Fibroblast of the aortic adventitia (primary cell): ENCODE results near the gene TCEAL9. TPM values are rescaled to one million over a fixed set of nuclear protein-coding genes. Genes with fewer than 3 reads are reported as not detected.

Experiments
- DNase-seq: peaks from one replicate; pipeline ENCODE4 v3.0.0-alpha.2; 2010; ENCODE audit warnings: low read depth
- H3K4me3 ChIP-seq: 2 replicates; pipeline ENCODE4 v1.5.1; 2011; ENCODE audit warnings: low read depth, mild to moderate bottlenecking, control low read depth, low read length, moderate library complexity
- total RNA-seq: library from RNA; depleted of rRNA; stranded (reverse); fragments of >200 nt; gene quantifications from 2 replicates; pipeline ENCODE4 v1.2.3, GENCODE V29; 2012; ENCODE audit warnings: low replicate concordance
- TF ChIP-seq, protein P1 (sequence below): IDR thresholded peaks from 2 replicates; pipeline ENCODE4 v1.5.1; 2011; ENCODE audit warnings: mild to moderate bottlenecking, low read length, control low read depth, inconsistent platforms; ENCODE audit not compliant: insufficient read depth

TCEAL9 gene
- total RNA-seq, 1 donor = 225 TPM

DNA sequence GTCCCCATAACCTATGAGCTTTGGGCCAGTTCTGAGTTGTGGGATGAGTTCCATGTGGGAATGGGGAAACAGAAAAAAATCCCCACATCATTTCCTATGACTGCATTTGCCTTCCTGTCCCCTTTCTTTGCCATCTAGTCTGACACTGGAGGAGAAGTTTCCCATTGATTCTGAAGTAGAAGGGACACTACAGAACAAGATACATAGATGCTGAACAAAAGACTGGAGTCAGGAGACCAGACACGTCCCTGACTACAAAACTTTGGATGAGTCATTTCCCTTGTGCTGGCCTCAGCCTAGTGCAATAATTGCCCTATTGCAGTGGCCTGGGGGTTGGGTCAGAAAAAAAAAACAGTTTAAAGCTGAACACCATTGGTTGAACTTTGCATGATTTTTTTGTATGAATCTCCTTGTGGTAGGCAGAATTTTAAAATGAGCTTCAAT, 42.1 kb downstream of the TCEAL9 start:
- DNase-seq = peak; percentile 80
- H3K4me3 ChIP-seq = no peak overlapping the region
- TF ChIP-seq, protein P1, sequence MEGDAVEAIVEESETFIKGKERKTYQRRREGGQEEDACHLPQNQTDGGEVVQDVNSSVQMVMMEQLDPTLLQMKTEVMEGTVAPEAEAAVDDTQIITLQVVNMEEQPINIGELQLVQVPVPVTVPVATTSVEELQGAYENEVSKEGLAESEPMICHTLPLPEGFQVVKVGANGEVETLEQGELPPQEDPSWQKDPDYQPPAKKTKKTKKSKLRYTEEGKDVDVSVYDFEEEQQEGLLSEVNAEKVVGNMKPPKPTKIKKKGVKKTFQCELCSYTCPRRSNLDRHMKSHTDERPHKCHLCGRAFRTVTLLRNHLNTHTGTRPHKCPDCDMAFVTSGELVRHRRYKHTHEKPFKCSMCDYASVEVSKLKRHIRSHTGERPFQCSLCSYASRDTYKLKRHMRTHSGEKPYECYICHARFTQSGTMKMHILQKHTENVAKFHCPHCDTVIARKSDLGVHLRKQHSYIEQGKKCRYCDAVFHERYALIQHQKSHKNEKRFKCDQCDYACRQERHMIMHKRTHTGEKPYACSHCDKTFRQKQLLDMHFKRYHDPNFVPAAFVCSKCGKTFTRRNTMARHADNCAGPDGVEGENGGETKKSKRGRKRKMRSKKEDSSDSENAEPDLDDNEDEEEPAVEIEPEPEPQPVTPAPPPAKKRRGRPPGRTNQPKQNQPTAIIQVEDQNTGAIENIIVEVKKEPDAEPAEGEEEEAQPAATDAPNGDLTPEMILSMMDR = no peak

DNA sequence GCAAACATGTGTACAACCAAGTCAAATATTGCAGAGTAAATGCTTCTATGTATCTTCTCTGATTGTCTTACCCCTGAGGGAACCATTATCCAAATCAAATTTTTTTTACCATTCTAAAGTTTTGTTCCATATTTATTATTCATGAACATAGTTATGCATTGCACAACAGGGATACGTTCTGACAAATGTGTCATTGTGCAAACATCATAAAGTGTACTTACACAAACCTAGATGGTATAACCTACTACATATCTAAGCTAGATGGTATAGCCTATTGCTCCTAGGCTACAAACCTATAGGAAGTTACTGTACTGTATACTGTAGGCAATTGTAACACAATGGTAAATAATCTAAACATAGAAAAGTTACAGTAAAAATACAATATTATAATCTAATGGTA, 43.4 kb downstream of the TCEAL9 start:
- no peak overlapping the region for H3K4me3 ChIP-seq
- TF ChIP-seq, protein P1 = no peak

DNA sequence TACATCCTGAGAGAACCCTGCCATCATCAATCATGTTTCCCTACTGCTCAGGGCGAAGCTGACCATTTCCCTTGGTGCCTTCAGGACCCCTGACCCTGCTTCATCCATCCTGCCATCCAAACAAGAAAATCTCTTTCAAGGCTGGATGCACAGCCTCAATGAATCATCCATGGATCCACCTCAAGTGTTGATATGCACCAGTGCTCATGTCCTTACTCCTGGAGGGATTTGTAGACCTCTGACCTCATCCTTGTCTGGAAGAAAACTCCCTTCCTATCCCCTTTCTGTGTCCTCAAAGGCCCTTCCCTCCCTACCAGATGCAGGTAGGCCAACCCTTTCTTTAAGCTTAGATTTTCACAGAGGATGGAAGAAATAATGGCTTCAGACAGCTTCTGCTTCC, 44.6 kb downstream of the TCEAL9 start:
- no peak for DNase-seq
- H3K4me3 ChIP-seq = no peak overlapping the region
- TF ChIP-seq, protein P1 = no peak

More for the DNA sequence above, 43.4 kb downstream of the TCEAL9 start:
- DNase-seq = no peak

DNA sequence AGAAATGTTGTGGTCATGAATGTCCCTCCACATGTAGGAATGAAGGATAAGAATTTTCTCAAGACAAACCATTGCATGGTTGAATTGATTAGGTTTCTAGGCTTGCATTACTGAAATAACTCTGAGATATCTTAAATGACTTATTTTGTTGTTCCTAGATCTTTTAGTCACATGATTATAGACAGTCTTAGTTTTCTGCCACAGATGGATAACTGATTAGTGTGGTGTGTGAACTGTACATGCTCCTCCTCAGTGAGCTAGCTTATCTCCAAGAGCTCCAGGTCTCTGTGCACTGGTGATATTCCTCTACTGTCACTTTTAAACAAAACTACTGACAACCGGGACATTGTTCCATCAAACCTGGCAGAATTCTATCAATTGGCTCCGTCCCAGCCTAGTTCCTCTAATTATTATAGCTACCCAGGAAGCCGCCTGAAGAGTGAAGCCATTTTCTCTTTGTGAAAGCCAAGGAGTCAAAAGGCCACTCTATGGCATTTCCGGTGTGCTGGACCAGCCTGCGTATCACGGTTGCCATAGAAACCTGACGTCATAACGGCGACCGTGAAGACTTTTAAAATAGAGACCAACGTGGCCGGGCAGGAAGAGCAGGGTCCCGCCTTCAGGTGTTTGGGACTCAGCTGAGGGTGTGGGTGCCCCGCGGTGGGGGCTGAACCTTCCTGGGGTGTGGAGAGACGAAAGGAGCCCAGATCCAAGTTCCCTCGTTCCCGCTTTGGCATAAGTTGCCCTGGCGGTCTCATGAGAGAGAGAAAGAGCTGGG, 48.1 kb downstream of the TCEAL9 start:
- TF ChIP-seq, protein P1 = no peak
- peak; percentile 89 for DNase-seq
- H3K4me3 ChIP-seq = peak overlapping the region; percentile 70

DNA sequence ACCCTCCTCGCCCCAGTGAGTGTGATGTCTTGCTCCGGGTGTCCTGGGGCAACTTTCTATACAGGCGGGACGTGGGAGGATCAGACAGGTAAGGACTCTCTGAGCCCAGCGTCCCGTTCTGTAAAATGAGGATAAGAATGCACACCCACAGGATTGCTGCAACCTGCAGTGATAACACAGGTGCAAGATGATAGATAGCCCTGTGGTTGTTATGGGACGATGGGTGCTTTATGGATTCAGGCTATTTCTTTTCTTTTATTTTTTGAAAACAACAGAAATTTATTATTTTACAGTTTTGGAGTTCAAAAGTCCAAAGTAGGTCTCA, 48.7 kb downstream of the TCEAL9 start:
- TF ChIP-seq, protein P1 = no peak
- peak overlapping the region; percentile 70 for H3K4me3 ChIP-seq
- DNase-seq = no peak

DNA sequence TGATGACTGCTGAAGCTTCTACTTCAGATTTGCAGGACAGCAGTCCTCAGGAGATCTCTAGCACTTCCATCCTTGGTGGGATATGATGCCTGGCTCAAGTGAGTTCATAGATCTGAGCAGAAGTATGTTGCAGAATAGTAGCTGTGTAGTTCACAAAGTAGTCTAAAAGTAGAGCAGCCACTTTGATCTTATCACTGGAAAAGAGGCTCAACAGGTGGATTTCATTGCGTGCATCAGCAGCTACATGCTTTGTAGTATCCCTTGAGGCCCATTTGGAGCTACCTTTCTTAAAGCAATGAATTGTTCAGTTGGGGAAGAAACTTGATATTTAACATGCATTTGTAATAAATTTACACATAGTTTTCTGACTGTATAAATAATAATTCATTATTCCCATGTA, 50.0 kb downstream of the TCEAL9 start:
- TF ChIP-seq, protein P1 = no peak

DNA sequence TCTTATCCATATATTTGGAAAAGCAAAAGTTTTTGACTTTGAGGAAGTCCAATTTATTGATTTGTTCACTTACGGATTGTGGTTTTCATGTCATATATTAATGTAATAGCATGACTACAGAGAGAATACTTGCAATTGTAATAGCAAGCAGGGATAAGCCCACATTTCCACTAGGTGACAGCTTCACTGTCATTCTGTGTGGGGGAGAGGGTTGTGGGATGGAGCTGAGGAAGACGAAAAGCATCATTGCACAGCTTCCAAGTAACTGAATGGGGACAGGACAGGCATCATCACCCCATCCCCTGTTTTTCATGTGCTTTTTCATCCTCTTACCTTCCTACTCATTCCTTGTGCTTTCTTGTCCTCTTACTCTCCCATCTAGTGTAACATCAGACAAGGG, 51.5 kb downstream of the TCEAL9 start:
- no peak overlapping the region for H3K4me3 ChIP-seq
- TF ChIP-seq, protein P1 = no peak
- no peak for DNase-seq

More for the DNA sequence above, 50.0 kb downstream of the TCEAL9 start:
- H3K4me3 ChIP-seq = no peak overlapping the region
- no peak for DNase-seq
